ENCODE results near the gene MTMR10.

GRCh38 chr15:30929064-30929669 lies 62.3 kb downstream of the MTMR10 start:
- no peak for TF ChIP-seq REST (IDR thresholded peaks at IDR 0.05)
- TF ChIP-seq CTCF (IDR thresholded peaks at IDR 0.05), result no peak
- no peak for TF ChIP-seq EP300 (IDR thresholded peaks at IDR 0.05)
- TF ChIP-seq ZNF302 (CRISPR knock-in tag; IDR thresholded peaks at IDR 0.05), result no peak
- TF ChIP-seq POLR2A (IDR thresholded peaks at IDR 0.05; ENCODE audit: low read length), result no peak
- TF ChIP-seq MAX (IDR thresholded peaks at IDR 0.05), result no peak
- no peak for TF ChIP-seq E2F6 (IDR thresholded peaks at IDR 0.05; ENCODE audit: borderline replicate concordance, low read depth)
- TF ChIP-seq BHLHE40 (IDR thresholded peaks at IDR 0.05; ENCODE audit: low read depth, low read length), result no peak
- TF ChIP-seq ZC3H11A (IDR thresholded peaks at IDR 0.05), result no peak
- no peak for TF ChIP-seq ESRRA (IDR thresholded peaks at IDR 0.05; ENCODE audit: borderline replicate concordance, low read length)
- TF ChIP-seq RFX5 (IDR thresholded peaks at IDR 0.05), result no peak
- TF ChIP-seq MAFK (IDR thresholded peaks at IDR 0.05; ENCODE audit: partially characterized antibody), result no peak
- TF ChIP-seq BCL3 (IDR thresholded peaks at IDR 0.05), result no peak
- TF ChIP-seq FOSL2 (IDR thresholded peaks at IDR 0.05), result no peak
- TF ChIP-seq FOSL2 (CRISPR knock-in tag; IDR thresholded peaks at IDR 0.05), result no peak

Data from A549 (cell line).